T-helper 1 cell (primary cell): ENCODE measurements around the gene RHOXF2B.
"Not testable (repeated sequence)": the region's sequence is repeated elsewhere in the genome, so short reads cannot be mapped to it uniquely, and the experiment has no call there.

Experiments used
- DNase-seq, 5 donors: peaks; one replicate each; pipeline ENCODE4 v3.0.0-alpha.2; 2012 to 2020
- total RNA-seq, 4 donors: gene quantifications; one replicate each; lab custom pipeline; 2026; lab: John Stamatoyannopoulos, UW

The RHOXF2B gene
- total RNA-seq: 0 reads per million in 4 donors

- not testable (repeated sequence) for DNase-seq
Observed at GRCh38 chrX:120077590-120077989, at the start of gene RHOXF2B. TSS of gene RHOXF2B (minus strand) at chrX:120077690. CDS start at chrX:120077552, 138 bp downstream.

GRCh38 chrX:120125444-120125843 lies 48.0 kb upstream of the RHOXF2B start:
- no peak for DNase-seq

DNA sequence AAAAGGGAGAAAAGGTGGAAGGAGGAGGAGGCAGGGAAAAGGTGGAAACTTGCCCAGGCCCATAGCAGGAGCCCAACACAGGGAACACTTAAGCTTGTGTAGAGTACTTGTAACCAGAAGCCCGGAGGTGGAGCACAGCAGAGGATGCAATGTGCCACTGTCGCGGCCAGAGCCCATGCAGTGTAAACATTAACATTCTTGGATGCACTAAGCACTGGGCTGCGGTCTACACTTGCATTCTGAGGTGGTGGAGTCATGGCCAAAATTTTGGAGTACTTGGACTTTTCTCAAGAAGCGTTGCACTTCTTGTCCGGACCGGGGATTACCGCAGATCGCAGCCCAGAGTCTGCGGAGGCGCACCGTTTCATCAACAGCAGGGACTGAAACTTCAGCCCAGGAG lies 42.7 kb upstream of the RHOXF2B start:
- DNase-seq: no peak

GRCh38 chrX:120115438-120115963 lies 38.0 kb upstream of the RHOXF2B start, which contains the start of gene RHOXF1:
TSS of gene RHOXF1 (minus strand) at chrX:120115913. CDS start at chrX:120115862, 51 bp downstream.
- DNase-seq: no peak

DNA sequence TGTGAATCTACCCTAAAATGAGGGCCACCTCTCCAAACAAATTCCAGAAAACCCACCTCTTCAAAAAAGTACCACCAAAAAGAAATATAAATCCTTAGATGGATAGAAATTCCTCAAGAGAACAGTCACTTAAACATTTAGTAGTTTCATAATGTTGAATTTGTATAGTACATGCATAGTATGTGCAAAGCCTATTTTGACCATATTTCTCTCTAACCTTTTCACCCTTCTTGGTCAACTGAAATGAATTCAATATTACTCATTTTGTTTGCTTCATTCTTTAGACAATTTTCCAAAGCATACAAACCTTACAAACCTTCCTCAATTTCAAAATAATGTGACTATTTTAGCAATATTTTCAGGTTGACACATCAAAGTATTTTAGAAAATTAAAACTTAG lies 34.1 kb upstream of the RHOXF2B start:
- DNase-seq: no peak

DNA sequence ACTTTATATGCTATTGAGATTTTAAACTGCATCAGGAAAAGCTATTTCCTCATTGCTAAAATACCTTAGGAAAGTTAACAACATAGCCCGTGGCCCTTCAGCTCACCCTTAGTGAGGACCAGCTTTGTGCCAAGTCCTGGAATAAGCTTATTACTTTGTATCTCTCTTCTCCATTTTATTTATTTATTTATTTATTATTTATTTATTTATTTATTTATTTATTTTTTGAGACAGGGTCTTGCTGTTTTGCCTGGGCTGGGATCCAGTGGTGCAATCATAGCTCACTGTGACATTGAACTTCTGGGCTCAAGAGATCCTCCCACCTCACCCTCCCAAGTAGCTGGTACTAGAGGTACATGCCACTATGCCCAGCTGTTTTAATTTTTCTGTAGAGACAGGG lies 31.9 kb upstream of the RHOXF2B start:
- no peak for DNase-seq

- DNase-seq: not testable (repeated sequence)
Observed at GRCh38 chrX:120104707-120105106, 27.2 kb upstream of the RHOXF2B start.

DNA sequence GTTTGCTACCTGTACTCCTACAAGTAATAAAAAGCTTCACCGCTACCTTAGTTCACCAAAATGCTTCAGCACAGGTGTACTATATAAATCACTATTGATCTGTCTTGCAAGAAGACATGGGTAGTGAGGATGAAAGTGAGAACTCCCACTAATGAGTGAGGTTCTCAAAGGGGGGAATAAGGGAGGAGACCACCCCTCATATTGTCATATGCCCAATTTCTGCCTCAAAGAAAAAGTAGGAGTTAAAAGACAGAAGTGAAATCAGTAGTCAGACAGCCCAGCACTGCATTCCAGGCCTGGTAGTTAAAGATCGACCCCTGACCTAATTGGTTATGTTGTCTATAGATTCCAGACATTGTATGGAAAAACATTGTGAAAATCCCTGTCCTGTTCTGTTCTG lies 23.6 kb upstream of the RHOXF2B start:
- not testable (repeated sequence) for DNase-seq

GRCh38 chrX:120090208-120090607 lies 12.7 kb upstream of the RHOXF2B start:
- DNase-seq: no peak

- DNase-seq: no peak
Observed at GRCh38 chrX:120087289-120088017, 10.0 kb upstream of the RHOXF2B start.

DNA sequence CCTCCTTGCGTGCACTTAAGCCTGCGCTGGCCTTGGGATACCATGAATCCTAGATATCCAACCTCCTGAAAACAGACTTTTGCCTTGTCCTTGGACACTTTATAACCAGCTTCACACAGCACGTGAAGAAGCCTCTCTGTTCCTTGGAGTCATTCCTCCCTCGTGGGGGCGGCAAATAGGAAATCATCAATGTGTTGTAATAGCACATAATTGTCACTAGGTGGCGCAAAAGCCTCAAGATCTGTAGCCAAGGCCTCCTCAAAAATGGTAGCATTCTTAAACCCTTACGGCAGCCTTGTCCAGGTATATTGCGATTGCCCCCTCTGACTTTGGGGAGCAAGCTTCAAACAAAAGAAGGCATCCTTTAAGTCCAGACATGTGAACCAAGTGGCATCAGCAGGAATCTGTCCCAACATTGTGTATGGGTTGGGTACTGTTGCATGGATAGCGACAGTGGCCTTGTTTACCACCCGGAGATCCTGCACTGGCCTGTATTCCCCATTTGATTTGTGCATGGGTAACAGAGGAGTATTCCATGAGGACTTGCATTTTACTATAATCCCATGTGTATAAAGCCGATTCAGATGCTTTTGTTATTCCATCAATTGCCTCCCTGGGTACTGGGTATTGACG lies 8.2 kb upstream of the RHOXF2B start:
- not testable (repeated sequence) for DNase-seq

DNA sequence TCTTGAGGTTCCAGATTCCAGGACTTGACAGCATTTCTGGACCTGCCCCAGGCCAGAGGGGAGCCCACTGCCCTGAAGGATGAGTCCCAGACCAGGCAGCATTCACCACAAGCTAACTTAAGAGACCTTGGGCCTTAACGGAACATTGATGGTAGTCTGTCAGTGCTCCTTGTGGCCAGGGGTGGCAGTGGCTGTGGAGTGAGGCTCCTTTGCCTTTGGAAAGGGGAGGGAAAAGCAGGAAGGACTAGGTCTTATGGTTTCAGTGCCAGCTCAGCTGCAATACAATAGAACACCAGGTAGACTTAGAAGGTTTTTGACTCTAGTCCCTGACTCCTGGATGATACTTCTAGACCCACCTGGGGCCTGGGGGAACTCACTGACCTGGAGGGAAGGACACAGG lies 11.3 kb downstream of the RHOXF2B start:
- not testable (repeated sequence) for DNase-seq

- not testable (repeated sequence) for DNase-seq
Observed at GRCh38 chrX:120042712-120043111, 34.8 kb downstream of the RHOXF2B start.

DNA sequence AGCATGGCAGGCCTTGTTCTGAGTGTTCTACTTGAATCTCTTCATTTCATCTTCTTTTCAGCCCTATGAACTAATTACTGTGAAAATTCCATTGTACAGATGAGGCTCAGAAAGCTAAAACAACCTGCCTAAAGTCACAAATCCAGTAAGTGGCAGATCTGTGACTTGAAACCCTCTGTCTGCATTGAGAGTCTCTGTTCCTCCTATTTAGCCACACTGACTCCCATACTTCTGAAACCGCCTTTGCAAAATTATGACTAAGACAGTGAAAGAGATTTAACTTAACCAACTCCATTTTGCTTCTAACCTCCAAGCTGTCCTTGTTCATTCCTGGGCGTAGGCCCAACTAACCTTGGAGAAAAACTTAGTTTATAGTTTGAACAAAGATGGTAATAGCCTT lies 35.2 kb downstream of the RHOXF2B start:
- DNase-seq: not testable (repeated sequence)

GRCh38 chrX:120040176-120040575 lies 37.3 kb downstream of the RHOXF2B start:
- DNase-seq: not testable (repeated sequence)

DNA sequence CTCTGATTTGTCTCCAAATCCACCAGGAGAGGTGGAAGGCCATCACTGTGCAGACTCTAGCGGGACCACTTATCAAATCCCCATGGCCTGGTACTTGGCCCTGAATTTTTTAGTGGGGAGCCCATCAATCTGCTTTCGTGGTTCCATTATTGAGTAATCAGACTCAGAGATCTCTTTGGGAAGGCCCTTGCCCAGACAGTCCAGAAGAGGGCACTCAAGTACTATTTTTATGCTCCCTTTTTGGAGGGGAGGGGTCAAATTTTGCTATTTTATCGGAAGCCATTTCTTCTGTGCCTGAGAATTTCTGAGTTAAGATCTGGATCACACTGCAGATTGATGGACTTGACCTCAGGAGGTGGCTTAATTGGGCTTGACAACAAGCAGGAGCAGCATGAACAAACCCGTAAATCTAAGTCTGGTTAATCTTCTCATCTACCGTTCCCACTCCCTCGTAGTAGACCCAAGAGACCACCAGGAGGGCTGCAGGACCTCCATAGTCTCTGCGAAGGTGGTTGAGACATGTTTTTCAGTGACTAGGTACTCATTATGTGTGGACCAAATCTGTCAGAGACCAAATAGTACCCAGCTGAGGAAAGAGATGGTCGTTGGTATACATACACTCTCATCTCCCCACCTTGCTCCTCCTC lies 38.3 kb downstream of the RHOXF2B start:
- not testable (repeated sequence) for DNase-seq

DNA sequence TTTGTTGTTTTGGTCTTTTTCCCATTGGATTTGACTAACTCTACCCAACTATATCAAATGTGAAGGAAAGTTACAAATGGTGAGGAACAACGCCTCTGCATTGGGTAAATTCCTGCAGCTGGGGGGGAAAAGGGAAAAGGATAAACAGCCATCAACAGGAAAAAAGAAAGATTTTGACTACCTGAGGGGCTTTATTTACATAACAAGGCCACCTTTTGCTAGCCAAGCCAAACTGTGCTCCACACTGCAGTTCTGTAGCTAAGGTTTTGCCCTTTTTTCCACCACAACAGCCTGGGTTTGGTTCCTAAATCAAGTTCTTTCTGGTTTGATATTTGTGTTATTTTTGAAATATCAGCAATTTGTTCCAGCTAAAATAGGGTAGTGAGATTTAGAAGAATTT lies 40.8 kb downstream of the RHOXF2B start:
- DNase-seq: no peak

- DNase-seq: not testable (repeated sequence)
Observed at GRCh38 chrX:120035522-120036309, 41.8 kb downstream of the RHOXF2B start.

DNA sequence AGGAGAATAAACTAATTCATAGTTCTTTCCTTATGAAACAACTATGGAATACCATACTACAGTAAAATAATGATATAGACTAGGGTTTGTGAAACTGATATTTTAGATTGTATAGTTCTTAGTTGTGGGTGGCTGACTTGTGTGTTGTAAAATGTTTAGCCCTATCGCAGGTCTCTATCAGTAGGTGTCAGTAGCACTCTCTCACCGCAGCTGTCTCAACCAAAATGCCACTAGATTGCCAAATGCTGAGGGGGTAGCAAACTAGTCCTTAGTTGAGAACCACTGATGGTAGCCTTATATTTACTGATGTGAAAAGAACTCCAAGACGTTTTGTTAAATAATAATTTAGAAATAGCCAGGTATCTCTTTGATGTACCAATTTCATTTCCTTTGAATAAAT lies 48.1 kb downstream of the RHOXF2B start:
- DNase-seq: no peak

DNA sequence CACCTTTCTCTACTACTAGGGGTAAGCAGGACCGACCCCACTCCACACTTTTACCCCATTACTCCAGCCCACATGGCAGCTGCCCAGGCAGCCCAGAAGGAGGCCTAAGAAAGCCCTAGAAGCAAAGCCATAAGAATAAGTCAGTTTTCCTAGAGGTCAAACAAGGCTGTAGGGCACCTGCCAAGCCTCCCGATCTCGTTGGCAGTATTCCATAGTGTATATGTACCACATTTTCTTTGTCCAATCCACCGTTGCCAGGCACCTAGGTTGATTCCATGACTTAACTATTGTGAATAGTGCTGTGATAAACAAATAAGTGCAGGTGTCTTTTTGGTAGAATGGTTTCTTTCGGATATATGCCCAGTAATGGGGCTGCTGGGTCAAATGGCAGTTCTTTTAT lies 54.2 kb downstream of the RHOXF2B start:
- no peak for DNase-seq

DNA sequence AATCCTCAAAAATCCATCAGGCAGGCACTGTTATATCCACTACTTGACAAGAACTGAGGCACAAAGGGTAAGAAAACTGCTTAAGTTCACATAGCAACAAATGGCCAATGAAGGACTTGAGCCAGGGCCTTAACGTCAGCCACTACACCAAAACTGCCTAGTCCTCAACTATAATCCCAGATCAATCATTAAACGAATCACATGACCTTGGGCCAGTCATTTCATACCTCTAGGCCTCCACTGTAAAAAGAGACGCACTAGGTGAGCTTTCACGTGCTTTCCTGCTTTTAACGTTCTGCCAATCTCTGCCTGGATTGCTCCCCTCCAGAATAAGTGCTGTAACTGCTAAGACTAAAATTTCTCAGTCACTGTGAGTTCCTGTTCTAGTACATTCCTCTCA lies 54.7 kb downstream of the RHOXF2B start:
- DNase-seq: no peak
